Measurements from ENCODE around the gene SPTBN4.
"Not testable (repeated sequence)": the region's sequence is repeated elsewhere in the genome, so short reads cannot be mapped to it uniquely, and the experiment has no call there.

Gene SPTBN4

DNA sequence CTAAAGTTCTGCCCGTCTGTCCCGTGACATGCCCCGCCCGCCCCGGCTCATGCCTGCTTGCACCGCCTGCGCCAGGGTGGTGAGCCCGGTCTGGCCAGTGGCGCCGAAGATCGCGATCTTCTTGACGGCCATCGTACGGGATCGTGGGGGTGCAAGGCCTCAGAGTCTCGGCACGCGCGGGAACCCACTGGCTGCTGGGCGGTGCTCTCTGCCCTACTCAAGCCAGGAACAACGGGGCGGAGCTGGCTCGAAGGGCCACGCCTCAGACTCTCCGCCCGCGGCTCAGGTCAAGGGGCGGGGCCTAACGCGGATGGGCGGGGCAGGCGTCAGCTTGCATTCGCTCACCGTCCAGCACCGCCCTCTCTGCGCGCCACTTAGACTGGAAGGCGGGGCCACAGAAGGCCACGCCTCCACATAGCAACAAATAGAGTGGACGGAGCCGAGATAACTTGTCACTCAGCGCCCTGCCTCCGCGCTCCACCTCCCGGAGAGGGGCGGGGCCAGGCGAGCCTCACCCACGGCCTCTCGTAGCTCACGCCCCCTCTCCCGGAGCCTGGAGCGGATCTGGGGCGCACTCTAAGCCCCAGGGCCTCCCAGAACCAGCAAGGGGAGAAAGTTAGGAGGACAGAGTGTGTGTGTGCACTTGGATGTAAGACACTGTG is 1.1 kb upstream of the SPTBN4 start, which contains the start of gene BLVRB:
BLVRB (minus strand) TSS at position 189 of the 662 bp plus-strand sequence; CDS start at position 132, 57 bp downstream.
- DNase-seq = peak; percentile 100

DNA sequence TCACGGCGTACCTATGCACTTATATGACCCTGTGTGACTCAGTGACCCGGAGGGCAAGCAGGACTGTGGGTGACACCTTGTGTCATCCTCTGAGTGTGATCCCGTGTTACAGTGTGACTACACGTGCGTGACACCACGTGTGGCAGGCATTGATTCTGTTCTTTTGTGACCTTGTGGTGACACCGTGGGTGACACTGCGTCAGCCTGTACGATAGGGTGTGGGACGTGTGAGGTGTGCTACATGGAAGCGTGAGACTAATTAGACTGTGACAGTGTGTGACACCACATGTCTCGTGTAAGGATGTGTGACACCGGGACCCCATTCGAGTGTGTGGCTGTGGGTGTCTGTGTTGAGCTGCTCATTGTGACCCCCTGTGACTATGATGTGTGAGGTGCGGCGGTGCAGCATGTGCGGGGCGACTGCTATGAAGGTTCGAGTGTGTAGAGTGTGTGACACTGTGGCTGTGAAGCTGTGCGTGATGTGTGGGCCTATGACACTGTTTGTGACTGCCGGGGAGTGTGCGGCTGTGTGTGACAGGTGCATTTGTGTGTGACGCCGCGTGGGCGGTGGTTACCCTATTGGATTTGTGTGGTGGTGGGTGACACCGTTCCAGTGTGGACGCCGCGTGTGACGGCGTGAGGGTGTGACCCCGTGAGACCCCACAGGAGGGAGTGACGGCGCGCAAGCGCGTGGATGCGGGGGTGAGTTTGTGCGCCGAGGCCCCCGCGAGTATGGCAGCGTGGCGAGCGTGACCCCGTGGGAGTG is 399 bp upstream of the SPTBN4 start:
- peak; percentile 36 for DNase-seq

DNA sequence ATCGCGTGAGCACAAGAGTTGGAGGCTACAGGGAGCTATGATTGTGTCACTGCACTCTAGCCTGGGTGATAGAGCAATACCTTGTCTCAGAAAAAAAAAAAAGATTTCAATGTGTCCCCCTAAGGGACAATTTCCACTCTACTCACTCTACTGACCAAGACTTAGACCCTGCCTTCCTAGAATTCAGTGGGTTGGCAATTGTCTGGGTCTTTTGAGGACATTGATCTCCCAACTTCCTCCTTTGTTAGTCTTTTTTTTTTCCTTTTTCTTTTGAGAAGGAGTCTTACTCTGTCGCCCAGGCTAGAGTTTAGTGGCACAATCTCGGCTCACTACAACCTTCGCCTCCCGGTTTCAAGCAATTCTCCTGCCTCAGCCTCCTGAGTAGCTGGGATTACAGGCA is 2.2 kb downstream of the SPTBN4 start:
- no peak for DNase-seq

DNA sequence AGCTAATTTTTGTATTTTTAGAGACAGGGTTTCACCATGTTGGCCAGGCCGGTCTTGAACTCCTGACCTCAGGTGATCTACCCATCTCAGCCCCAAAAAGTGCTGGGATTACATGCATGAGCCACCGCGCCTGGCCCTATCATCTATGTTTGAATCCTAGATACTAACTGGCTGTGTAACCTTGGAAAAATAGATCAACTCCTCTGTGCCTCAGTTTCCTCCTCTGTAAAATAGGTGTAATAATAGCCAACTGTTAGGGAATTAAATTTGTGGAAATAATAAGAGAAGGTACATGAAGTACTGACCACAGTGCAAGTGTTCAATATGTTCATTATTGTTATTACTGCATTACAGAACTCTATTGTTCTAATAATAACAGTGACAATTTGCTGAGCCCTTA is 4.3 kb downstream of the SPTBN4 start:
- DNase-seq = no peak

DNA sequence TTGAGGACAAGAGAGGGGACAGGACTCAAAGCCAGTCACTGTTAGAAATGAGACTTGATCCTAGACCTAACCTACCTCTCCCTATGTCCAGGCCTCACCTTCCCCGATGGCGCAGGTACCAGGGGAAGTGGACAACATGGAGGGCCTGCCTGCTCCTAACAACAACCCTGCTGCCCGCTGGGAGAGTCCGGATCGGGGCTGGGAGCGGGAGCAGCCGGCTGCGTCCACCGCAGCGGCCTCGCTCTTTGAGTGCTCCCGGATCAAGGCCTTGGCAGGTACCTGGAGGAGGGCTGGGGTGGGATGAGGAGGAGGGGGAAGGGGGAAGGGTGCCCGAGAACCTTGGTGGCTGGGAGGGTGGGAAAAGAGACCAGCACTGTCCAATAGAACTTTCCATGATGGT is 5.7 kb downstream of the SPTBN4 start:
- no peak for DNase-seq

DNA sequence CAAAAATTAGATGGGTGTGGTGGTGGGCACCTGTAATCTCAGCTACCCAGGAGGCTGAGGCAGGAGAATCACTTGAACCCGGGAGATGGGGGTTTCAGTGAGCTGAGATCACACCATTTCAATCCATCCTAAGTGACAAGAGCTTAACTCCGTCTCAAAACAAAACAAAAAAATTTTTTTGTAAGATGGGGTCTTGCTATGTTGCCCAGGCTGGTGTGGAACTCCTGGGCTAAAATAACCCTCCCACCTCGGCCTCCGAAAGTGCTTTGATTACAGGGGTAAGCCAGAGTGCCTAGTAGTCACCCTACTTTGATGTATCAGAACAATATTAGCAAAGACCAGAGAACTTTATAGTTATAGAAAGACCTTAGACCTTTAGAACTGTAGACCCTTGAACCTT is 7.9 kb downstream of the SPTBN4 start:
- no peak for DNase-seq

DNA sequence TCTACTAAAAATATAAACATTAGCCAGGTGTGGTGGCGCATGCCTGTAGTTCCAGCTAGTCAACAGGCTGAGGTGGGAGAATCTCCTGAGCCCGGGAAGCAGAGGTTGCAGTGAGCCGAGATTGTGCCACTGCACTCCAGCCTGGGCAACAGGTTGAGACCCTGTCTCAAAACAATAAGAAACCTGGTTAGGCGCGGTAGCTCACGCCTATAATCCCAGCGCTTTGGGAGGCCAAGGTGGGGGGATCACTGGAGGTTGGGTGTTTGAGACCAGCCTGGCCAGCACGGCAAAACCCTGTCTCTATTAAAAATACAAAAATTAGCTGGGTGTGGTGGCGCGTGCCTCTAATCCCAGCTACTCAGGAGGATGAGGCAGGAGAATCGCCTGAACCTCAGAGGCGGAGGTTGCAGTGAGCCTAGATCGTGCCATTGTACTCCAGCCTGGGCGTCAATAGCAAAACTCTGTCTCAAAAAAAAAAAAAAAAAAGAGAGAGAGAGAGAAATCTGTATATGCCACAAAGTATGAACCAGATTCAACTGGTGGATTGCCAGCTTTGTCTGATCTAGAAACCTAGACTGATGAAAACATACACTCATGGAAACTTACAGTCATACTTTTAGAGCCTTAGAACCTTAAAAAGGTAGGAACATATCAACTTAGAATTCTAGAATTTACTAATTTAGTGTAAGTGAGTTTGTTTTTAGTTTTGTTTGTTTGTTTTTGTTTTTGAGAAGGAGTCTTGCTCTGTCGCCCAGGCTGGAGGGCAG is 9.3 kb downstream of the SPTBN4 start:
- not testable (repeated sequence) for DNase-seq

DNA sequence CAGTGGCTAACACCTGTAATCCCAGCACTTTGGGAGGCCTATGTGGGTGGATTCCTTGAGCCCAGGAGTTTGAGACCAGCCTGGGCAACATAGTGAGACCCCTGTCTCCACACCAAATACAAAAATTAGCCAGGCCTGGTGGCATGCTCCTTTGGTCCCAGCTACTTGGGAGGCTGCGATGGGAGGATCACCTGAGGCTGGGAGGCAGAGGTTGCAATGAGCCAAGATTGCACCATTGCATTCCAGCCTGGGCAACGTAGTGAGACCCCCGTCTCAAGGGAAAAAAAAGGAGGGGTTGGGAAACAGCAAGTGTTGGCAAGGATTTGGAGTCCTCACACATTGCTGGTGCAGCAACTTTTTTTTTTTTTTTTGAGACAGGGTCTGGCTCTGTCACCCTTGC is 19.2 kb downstream of the SPTBN4 start:
- no peak for DNase-seq

DNA sequence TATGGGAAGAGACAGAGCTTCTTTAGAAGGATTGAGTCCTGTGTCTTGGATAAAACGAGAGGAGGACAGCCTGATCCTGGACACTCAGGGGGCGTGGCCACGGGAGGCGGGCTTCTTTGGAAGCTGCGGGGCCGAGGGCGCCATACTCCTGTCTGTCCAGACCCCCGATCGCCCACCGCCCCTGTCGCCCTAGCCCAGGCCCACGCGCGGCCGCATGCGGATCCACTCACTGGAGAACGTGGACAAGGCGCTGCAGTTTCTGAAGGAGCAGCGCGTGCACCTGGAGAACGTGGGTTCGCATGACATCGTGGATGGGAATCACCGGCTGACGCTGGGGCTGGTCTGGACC is 23.1 kb downstream of the SPTBN4 start:
- no peak for DNase-seq

DNA sequence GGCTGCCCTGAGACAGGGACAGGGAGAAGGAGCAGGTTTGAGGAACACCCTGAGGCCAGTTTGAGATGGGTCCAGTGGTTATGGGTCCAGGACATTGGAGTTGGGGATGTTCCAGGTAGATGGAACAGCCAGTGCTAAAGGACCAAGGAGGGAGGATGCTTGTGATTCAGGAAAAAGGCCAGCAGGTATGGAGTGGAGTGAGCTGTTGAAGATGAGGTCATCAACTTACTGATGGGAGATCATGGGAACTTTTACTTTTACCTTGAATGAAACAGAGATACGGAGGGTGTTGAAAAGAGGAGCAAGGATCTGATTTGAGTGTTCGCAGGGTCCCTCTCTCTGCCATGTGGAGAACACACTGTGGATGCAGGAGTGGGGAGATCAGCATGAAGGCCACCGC is 25.5 kb downstream of the SPTBN4 start:
- no peak for DNase-seq

DNA sequence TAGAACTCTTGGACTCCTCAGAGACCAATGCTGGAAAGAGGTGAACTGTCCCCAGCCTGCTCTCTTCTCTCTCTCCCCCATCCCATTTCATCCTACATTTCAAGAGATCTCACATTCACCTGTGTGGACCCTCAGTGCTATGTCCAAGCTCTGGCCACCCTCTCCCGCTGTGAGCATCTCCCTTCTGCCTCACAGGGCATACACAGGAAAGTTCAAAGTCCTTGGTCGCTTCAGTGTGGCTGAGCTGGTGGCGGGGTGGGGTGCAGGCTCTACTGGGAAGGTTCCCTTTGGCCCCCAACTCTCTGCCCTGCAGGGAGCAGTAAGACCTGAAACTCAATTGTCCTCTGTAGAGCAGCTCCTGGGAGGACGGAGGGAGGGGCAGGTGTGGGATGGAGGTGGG is 27.0 kb downstream of the SPTBN4 start:
- DNase-seq = no peak

DNA sequence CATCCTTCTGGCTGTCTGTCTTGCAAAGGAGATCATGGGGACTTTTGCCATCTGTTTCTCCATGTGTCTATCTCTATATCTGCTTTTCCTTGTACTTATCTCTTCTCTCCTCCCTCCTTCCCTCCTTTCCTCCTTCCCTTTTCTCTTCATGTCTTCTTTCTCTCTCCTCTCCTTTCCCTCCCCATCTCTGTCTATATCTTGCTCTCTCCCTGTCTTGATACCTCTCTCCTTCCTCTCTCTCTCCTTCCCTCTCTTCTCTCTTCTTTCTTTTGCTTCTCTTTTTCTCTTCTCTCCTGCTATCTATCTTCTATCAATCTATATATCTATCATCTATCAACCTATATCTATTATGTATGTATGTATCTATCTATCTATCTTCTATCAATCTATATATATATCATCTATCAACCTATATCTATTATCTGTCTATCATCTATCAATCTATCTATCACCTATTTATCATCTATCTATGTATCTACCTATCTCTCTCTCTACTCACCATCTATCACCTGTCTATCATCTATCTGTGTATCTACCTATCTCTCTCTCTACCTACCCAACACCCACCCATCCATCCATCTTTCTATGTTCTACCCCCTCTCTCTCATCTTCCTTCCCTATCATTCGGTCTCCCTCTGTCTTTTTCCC is 27.5 kb downstream of the SPTBN4 start:
- DNase-seq = no peak

DNA sequence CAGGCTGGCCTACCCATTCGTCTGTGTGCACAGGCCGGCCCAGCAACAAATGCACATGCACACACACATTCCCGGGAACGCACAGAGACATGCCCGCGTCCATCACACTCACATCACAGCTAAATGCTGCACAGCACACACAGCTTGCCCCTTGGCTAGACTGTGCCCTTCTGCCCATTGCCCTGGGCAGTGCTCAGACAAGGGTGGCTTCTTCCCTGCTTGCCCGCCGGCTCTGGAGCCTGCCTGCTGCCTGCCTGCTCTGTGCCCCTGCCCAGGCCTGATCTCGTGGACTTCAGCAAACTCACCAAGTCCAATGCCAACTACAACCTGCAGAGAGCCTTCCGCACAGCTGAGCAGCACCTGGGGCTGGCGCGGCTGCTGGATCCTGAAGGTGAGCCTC is 30.4 kb downstream of the SPTBN4 start:
- no peak for DNase-seq

DNA sequence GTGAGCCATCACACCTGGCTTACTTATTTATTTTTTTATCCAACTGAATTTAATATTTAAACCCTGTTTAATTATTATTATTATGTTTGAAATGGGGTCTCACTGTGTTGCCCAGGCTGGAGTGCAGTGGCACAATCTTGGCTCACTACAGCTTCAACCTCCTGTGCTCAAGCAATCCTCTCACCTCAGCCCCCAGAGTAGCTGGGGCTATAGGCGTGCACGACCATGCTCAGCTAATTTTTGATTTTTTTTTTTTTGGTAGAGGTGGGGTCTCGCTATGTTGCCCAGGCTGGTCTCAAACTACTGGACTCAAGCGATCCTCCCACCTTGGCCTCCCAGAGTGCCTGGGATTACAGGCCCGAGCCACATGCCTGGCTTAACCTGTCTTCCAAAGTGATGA is 32.5 kb downstream of the SPTBN4 start:
- DNase-seq = no peak

DNA sequence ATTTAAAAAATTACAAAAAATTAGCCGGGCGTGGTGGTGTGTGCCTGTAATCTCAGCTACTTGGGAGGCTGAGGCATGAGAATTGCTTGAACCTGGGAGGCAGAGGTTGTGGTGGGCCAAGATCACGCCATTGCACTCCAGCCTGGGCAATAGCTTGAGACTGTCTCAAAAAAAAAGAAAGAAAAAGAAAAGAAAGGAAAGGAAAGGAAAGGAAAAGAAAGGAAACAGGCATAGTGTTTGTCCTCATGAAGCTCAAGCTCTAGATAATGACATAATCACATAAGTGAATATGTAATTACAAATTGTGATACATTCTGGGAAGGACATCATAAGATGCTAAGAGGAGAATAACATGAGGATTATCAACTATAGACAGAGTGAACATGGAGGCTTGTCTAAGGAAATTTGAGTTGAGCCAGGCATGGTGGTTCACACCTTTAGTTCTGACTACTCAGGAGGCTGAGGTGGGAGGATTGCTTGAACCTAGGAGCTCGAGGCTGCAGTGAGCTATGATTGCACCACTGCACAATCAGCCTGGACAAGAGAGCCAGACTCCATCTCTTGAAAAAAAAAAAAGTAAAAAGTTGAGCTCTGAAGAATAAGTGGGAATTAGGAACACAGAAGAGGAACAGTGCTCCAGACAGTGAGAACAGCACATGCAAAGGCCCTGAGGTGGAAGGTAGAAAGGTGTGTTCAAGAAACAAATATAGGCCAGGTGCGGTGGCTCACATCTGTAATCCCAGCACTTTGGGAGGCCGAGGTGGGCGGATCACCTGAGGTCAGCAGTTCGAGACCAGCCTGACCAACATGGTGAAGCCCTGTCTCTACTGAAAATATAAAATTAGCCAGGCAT is 34.1 kb downstream of the SPTBN4 start:
- DNase-seq = not testable (repeated sequence)

DNA sequence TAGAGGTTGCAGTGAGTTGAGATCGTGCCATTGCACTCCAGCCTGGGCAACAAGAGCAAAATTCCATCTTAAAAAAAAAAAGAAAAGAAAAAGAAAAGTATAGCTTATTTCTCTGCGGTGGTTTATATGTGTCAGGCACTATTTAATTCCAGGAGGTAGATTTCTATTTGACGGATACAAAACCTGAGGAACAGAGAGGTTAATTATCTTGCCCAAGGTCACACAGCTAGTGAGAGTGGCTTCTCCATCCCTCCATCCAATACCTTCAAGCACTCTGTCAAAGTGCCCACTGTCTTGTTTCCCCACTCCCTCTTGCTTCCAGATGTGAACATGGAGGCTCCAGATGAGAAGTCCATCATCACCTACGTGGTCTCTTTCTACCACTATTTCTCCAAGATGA is 34.8 kb downstream of the SPTBN4 start:
- DNase-seq = no peak

DNA sequence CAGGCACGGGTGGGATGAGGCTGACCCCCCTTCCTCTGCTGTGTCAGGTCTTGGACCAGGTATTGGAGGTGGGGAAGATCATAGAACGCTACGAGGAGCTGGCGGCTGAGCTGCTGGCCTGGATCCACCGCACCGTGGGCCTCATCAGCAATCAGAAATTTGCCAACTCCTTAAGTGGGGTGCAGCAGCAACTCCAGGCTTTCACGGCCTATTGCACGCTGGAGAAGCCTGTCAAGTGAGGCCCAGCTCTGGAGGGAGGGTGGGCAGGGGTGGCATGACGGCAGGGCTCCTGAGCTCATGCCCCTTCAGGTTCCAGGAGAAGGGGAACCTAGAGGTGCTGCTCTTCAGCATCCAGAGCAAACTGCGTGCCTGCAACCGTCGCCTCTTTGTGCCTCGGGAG is 35.3 kb downstream of the SPTBN4 start:
- no peak for DNase-seq

DNA sequence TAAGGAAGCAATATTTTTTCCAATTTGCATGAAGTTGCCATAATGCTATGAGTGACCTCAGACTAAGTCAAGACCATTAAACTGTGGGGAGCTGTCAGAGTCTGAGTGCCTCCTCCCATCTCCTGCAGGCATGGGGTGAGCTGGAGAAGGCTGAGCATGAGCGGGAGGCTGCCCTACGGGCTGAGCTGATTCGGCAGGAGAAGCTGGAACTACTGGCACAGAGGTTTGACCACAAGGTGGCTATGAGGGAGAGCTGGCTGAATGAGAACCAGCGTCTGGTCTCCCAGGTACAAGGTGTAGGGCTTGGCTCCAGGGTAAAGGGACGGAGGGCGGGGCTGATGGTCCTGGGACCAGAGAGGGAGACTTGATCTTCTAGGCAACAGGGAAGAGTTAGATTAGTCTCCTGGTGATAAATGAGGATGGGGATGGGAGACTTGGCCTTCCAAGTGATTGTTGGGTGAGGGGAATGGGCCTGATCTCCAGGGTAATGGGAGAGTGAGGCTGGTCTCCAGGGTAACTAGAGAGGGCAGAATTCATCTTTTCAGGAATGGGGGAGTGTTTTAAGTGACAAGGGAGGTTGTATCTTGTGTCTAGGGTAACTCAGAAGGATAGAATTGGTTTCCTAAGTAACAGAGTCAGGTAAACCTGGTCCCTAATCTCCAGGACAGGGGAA is 36.0 kb downstream of the SPTBN4 start:
- DNase-seq = no peak

DNA sequence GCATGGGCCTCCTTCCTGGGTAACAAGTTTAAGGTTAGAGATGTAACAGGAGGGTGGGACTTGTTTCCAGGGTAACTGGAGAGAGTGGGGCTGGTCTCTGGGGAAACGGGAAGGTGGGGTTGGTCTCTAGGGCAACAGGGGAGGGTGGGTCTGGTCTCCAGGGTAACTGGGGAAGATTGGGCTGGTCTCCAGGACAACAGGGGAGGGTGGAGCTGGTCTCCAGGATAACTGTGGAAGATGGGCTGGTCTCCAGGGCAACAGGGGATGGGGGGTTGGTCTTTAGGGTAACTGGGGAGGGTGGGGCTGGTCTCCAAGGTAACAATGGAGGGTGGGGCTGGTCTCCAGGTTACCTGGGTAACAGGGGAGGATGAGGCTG is 36.5 kb downstream of the SPTBN4 start:
- no peak for DNase-seq

DNA sequence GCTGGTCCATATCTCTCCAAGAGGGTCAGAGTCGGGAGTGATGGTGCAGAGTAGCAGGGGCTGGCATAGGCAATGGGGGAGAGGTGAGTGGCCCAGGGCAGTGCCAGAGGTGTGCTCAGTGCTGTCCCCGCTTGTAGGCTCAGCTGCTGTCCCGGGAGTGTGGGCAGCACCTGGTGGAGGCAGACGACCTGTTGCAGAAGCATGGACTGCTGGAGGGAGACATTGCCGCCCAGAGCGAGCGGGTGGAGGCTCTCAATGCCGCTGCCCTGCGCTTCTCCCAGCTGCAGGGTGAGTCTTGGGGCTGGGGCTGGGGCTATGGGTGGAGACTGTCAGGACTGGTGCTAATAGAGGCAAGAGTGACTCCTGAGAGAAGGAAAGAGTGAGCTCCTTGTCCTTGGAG is 39.3 kb downstream of the SPTBN4 start:
- DNase-seq = no peak

DNA sequence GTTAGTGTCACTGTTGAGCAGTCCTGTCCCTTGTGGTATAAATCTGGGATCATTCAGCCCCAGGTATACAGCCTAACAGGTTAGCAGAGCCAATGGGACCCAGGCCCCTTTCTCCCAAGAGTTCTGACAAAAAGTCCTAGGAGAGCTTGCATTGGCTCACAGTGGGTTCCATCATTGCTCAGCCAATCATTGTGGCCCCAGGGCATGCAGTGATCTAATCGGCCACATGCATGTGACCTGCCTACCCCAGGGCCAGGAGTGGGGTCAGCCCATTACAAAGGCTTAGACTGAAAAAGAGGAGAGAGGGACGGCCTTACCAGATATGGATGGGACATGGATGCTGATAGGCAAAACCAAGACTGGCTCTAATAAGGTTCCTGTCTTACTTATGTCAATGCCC is 41.1 kb downstream of the SPTBN4 start:
- no peak for DNase-seq

DNA sequence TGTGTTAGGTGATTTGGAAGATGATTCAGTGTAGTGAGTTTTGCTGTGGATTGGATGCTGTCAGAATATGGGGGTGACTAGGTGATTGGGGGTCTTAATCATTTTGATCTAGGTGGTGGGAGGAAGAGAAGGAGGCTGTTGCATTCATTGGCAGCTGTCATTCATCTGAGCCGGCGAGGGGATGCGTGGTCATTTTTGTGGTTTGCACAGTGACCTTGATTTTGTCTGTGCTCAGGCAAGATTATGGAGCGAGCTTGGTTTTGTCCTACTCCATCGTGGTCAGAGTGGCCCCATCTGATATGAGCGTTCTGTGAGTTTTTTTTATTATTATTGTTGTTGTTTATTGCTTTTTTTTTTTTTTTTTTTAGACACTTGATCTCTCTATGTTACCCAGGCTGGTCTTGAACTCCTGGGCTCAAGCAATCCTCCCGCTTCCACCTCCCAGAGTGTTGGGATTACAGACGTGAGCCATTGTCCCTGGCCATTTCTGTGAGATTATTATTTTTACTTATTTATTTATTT is 42.0 kb downstream of the SPTBN4 start:
- DNase-seq = no peak

Data from CD4-positive, alpha-beta T cell treated with Interleukin-6 for 4 hours (primary cell).